Subcutaneous adipose tissue (tissue), 4 donors: Measurements from ENCODE around the gene RIPK3. TPM values are rescaled to one million over a fixed set of nuclear protein-coding genes. Genes with fewer than 3 reads are reported as not detected.

ENCODE experiments used
- total RNA-seq, 4 donors: library from RNA; depleted of rRNA; stranded (reverse); fragments of >200 nt; gene quantifications; one replicate each; pipeline ENCODE4 v1.1.0, GENCODE V29; 2016
- TF ChIP-seq, protein P1 (sequence below): fragments of 450-650 bp; IDR thresholded peaks from one replicate; pipeline ENCODE4 v1.5.1; 2016; ENCODE audit warnings: low read depth, mild to moderate bottlenecking, control low read depth, antibody characterized with exemption, moderate library complexity

Gene RIPK3
- total RNA-seq, 4 donors from 2014 or later, result 10.3 to 14.3 (median 12.3) TPM

GRCh38 chr14:24349742-24350141 is 10.0 kb upstream of the RIPK3 start:
- TF ChIP-seq, protein P1, sequence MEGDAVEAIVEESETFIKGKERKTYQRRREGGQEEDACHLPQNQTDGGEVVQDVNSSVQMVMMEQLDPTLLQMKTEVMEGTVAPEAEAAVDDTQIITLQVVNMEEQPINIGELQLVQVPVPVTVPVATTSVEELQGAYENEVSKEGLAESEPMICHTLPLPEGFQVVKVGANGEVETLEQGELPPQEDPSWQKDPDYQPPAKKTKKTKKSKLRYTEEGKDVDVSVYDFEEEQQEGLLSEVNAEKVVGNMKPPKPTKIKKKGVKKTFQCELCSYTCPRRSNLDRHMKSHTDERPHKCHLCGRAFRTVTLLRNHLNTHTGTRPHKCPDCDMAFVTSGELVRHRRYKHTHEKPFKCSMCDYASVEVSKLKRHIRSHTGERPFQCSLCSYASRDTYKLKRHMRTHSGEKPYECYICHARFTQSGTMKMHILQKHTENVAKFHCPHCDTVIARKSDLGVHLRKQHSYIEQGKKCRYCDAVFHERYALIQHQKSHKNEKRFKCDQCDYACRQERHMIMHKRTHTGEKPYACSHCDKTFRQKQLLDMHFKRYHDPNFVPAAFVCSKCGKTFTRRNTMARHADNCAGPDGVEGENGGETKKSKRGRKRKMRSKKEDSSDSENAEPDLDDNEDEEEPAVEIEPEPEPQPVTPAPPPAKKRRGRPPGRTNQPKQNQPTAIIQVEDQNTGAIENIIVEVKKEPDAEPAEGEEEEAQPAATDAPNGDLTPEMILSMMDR, result no peak

DNA sequence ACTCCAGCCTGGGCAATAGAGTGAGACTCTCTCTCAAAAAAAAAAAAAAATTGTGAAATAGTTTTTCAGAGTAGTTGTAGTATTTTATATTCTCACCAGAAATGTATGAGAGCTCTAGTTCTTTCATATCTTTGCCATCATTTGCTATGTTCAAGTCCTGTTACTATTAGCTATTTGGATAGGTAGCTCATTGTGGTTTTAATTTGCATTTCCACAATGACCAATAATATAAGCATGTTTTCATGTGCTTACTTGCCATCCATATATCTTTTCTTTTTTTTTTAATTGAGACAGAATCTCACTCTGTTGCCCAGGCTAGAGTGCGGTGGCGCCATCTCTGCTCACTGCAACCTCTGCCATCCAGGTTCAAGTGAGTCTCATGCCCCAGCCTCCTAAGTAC is 8.4 kb upstream of the RIPK3 start:
- TF ChIP-seq, protein P1, result no peak

- TF ChIP-seq, protein P1, result no peak
These were observed 7.3 kb upstream of the RIPK3 start for GRCh38 chr14:24347134-24347533.

- TF ChIP-seq, protein P1, result no peak
These were observed 4.2 kb upstream of the RIPK3 start for GRCh38 chr14:24343795-24344660.

DNA sequence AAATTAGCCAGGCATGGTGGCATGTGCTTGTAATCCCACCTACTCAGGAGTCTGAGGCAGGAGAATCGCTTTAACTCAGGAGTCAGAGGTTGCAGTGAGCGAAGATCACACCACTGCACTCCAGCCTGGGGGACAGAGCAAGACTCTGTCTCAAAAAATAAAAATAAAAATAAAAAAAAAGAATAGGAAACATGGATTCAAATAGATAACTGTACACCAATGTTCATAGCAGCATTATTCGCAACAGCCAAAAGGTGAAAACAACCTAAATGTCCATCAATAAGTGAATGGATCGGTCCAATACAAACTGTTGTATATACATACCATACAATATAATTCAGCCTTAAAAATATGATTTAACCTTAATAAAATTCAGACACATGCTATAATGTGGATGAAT is 3.1 kb upstream of the RIPK3 start:
- TF ChIP-seq, protein P1, result no peak

GRCh38 chr14:24340606-24341005 is 815 bp upstream of the RIPK3 start:
- TF ChIP-seq, protein P1, result no peak

GRCh38 chr14:24338843-24339242 is 948 bp downstream of the RIPK3 start:
- TF ChIP-seq, protein P1, result no peak
